Tibial nerve (tissue), 4 donors: ENCODE results near the gene BICDL2. TPM values are rescaled to one million over a fixed set of nuclear protein-coding genes. Genes with fewer than 3 reads are reported as not detected.

ENCODE experiments used
- DNase-seq, 2 donors: peaks; one replicate each; pipeline ENCODE4 v3.0.0-alpha.2; 2019; ENCODE audit warnings: low spot score in 2 of 2
- H3K27ac ChIP-seq, 4 donors: fragments of 200-600 bp; sonication (generic) in 3 of 4; one replicate each; pipeline ENCODE4 v1.5.1; 2017 to 2019; ENCODE audit warnings: mild to moderate bottlenecking in 1 of 4
- H3K27me3 ChIP-seq, 2 donors: fragments of 200-600 bp; sonication (generic) in 1 of 2; one replicate each; pipeline versions ENCODE4 v1.5.1 to v1.6.0; 2017 to 2019
- H3K36me3 ChIP-seq, 3 donors: fragments of 200-600 bp; sonication (generic); one replicate each; pipeline ENCODE4 v1.5.1; 2018 to 2019
- H3K4me1 ChIP-seq, 4 donors: fragments of 200-600 bp; sonication (generic) in 3 of 4; one replicate each; pipeline ENCODE4 v1.5.1; 2017 to 2019
- H3K4me3 ChIP-seq, 4 donors: fragments of 200-600 bp; sonication (generic) in 3 of 4; one replicate each; pipeline ENCODE4 v1.5.1; 2017 to 2019; ENCODE audit warnings: mild to moderate bottlenecking in 1 of 4, moderate library complexity in 1 of 4
- H3K9me3 ChIP-seq, 4 donors: fragments of 200-600 bp; sonication (generic) in 3 of 4; one replicate each; pipeline ENCODE4 v1.5.1; 2017 to 2019
- CTCF ChIP-seq, 5 experiments: fragments of 200-600 bp in 3 of 5; fragments of 450-650 bp in 2 of 5; sonication (generic) in 3 of 5; IDR thresholded peaks; one replicate each; pipeline ENCODE4 v1.5.1; 2016 to 2019; ENCODE audit warnings: antibody characterized with exemption in 5 of 5, mild to moderate bottlenecking in 3 of 5, moderate library complexity in 2 of 5
- EP300 ChIP-seq, 2 donors: sonication (generic); formaldehyde crosslinking; IDR thresholded peaks; one replicate each; pipeline ENCODE4 v1.6.1; 2017; ENCODE audit warnings: antibody characterized with exemption in 2 of 2, mild to moderate bottlenecking in 1 of 2
- POLR2A ChIP-seq, 2 donors: fragments of 450-650 bp; IDR thresholded peaks; one replicate each; pipeline ENCODE4 v1.6.1; 2017; ENCODE audit warnings: antibody characterized with exemption in 2 of 2, mild to moderate bottlenecking in 2 of 2, moderate library complexity in 2 of 2
- WGBS, 2 donors: methylation state at CpG; one replicate each; pipeline ENCODE4 v1.1.5; 2018; 5-methylcytosine and 5-hydroxymethylcytosine counted together
- total RNA-seq, 4 donors: library from RNA; depleted of rRNA; stranded (reverse); fragments of >200 nt; gene quantifications; one replicate each; pipeline ENCODE4 v1.1.0, GENCODE V29; 2016

Gene BICDL2
- total RNA-seq, 4 donors from 2014 or later: not detected

GRCh38 chr16:3017344-3017743 is 19.4 kb downstream of the BICDL2 start:
- Histone ChIP-seq H3K36me3 (no peaks in the 10 kb centered on the region), H3K4me1 (peaks cover 0 to 40% (median 18%) of the 10 kb centered on the region in 4 donors), H3K9me3 (no peaks in the 10 kb centered on the region), H3K4me3 (no peak overlapping the region), H3K27me3 (peaks cover 0 to 44% of the 10 kb centered on the region in 2 donors), H3K27ac (no peak overlapping the region)
- TF ChIP-seq CTCF (IDR thresholded peaks at IDR 0.05): no peak
- TF ChIP-seq POLR2A (IDR thresholded peaks at IDR 0.05): no peak
- TF ChIP-seq EP300 (IDR thresholded peaks at IDR 0.05): no peak
- 43 to 58% methylated on average over 12 to 18 of the region's 20 CpGs for WGBS, 2 donors
- DNase-seq: no peak

GRCh38 chr16:3015865-3016521 is 20.8 kb downstream of the BICDL2 start:
- no peak overlapping the region for H3K27ac ChIP-seq
- TF ChIP-seq EP300 (IDR thresholded peaks at IDR 0.05): no peak
- no peak for TF ChIP-seq POLR2A (IDR thresholded peaks at IDR 0.05)
- TF ChIP-seq CTCF (IDR thresholded peaks at IDR 0.05): no peak
- DNase-seq: no peak
- H3K9me3 ChIP-seq: no peaks in the 10 kb centered on the region
- no peaks in the 10 kb centered on the region for H3K36me3 ChIP-seq
- H3K27me3 ChIP-seq: peaks cover 0 to 58% of the 10 kb centered on the region in 2 donors
- H3K4me1 ChIP-seq: peaks cover 0 to 26% (median 7%) of the 10 kb centered on the region in 4 donors
- no peak overlapping the region for H3K4me3 ChIP-seq
- WGBS, 2 donors: 75 to 83% methylated on average over 11 to 13 of the region's 13 CpGs

GRCh38 chr16:3014971-3015370 is 21.8 kb downstream of the BICDL2 start:
- Histone ChIP-seq H3K27ac (no peak overlapping the region), H3K4me1 (peaks cover 0 to 17% (median 5%) of the 10 kb centered on the region in 4 donors), H3K36me3 (no peaks in the 10 kb centered on the region), H3K9me3 (no peaks in the 10 kb centered on the region), H3K27me3 (peaks cover 0 to 67% of the 10 kb centered on the region in 2 donors), H3K4me3 (no peak overlapping the region)
- no peak for DNase-seq
- WGBS, 2 donors: 78 to 88% methylated on average over 6 of the region's 6 CpGs
- no peak for TF ChIP-seq POLR2A (IDR thresholded peaks at IDR 0.05)
- TF ChIP-seq CTCF (IDR thresholded peaks at IDR 0.05): no peak
- TF ChIP-seq EP300 (IDR thresholded peaks at IDR 0.05): no peak

GRCh38 chr16:3013998-3014690 is 22.6 kb downstream of the BICDL2 start:
- H3K27ac ChIP-seq: no peak overlapping the region
- H3K4me1 ChIP-seq: peaks cover 0 to 11% (median 0%) of the 10 kb centered on the region in 4 donors
- H3K36me3 ChIP-seq: no peaks in the 10 kb centered on the region
- no peaks in the 10 kb centered on the region for H3K9me3 ChIP-seq
- WGBS, 2 donors: 45 to 57% methylated on average over 10 to 11 of the region's 12 CpGs
- no peak for DNase-seq
- no peak overlapping the region for H3K4me3 ChIP-seq
- no peak for TF ChIP-seq EP300 (IDR thresholded peaks at IDR 0.05)
- TF ChIP-seq CTCF (IDR thresholded peaks at IDR 0.05): no peak
- no peak for TF ChIP-seq POLR2A (IDR thresholded peaks at IDR 0.05)
- H3K27me3 ChIP-seq: peaks cover 0 to 74% of the 10 kb centered on the region in 2 donors

GRCh38 chr16:3013491-3013951 is 23.2 kb downstream of the BICDL2 start:
- WGBS, 2 donors: 40 to 56% methylated on average over 12 to 14 of the region's 27 CpGs
- Histone ChIP-seq H3K27ac (no peak overlapping the region), H3K4me3 (no peak overlapping the region), H3K9me3 (no peaks in the 10 kb centered on the region), H3K27me3 (peaks cover 0 to 74% of the 10 kb centered on the region in 2 donors), H3K4me1 (peaks cover 0 to 14% (median under 1%) of the 10 kb centered on the region in 4 donors), H3K36me3 (no peaks in the 10 kb centered on the region)
- DNase-seq: no peak
- TF ChIP-seq CTCF (IDR thresholded peaks at IDR 0.05): no peak
